ENCODE data around the gene DBI. TPM values are rescaled to one million over a fixed set of nuclear protein-coding genes. Genes with fewer than 3 reads are reported as not detected.
"Not testable (repeated sequence)": the region's sequence is repeated elsewhere in the genome, so short reads cannot be mapped to it uniquely, and the experiment has no call there.

Gene DBI
- total and polyA plus RNA-seq, 2 of the 13 experiments (the other 11 are each of a cell fraction or from before 2014, with no cell fraction given), result 330 to 659 TPM

- ATAC-seq; H3K79me2 ChIP-seq (ENCODE audit: insufficient read depth, low read length); POLR2A ChIA-PET; H3K9me3 ChIP-seq (ENCODE audit: low read length); in situ Hi-C loops (cut with HindIII; ENCODE audit: extremely low pct_ligation_motif_present, low pct_unique_long_range_greater_than_20kb); H3K27ac ChIP-seq (ENCODE audit: extremely low read length, insufficient read depth, low read length); H2AFZ ChIP-seq (ENCODE audit: low read length); CTCF ChIA-PET (ENCODE audit: low intra/inter-chr PET ratio, low total read pairs); H3K27me3 ChIP-seq (ENCODE audit: control insufficient read depth in 1 of 2, insufficient read depth in 2 of 2, low read length in 2 of 2); H3K4me3 ChIP-seq (replicated peaks in 1 of 3; ENCODE audit: insufficient read depth in 1 of 3, low read depth in 2 of 3, low read length in 3 of 3); DNase-seq (ENCODE audit: low spot score); intact Hi-C loops (cut with micrococcal nuclease; ENCODE audit: unreplicated experiment); H3K9ac ChIP-seq (ENCODE audit: insufficient read depth, low read depth, low read length); H3K4me2 ChIP-seq (ENCODE audit: low read depth, low read length); FAIRE-seq; TF ChIP-seq SOX6 (IDR thresholded peaks at IDR 0.05); SOX13 (IDR thresholded peaks at IDR 0.05); ATF7 (CRISPR knock-in tag; IDR thresholded peaks at IDR 0.05); FOXP1 (IDR thresholded peaks at IDR 0.05): not testable (repeated sequence)
- WGBS (ENCODE audit: low lambda C conversion rate), result 93% methylated on average over 5 of the region's 5 CpGs
- Histone ChIP-seq H4K20me1 (ENCODE audit: insufficient read depth, low read length) (peaks cover 11% of the 10 kb centered on the region; the same call in 1 of the 2 replicates), H3K4me1 (ENCODE audit: insufficient read depth, low read length) (peaks cover 45% of the 10 kb centered on the region), H3K36me3 (replicated peaks in 1 of 2; ENCODE audit: control insufficient read depth in 1 of 2, insufficient read depth in 2 of 2, low read length in 2 of 2) (peaks cover 29 to 42% of the 10 kb centered on the region in 2 experiments)
- TSS peak; percentile 1 for BruUV-seq (replicated peaks)
- TF ChIP-seq ISL2 (CRISPR knock-in tag; IDR thresholded peaks at IDR 0.05) (0 out of 2 replicates have a peak, but pooled peaks have one; percentile 40), RBFOX2 (IDR thresholded peaks at IDR 0.05; ENCODE audit: low read depth, low read length) (peak; percentile 42), HNF4A (CRISPR knock-in tag; IDR thresholded peaks at IDR 0.05) (peak; percentile 64), SOX6 (CRISPR knock-in tag; IDR thresholded peaks at IDR 0.05) (peak; percentile 85), SOX13 (CRISPR knock-in tag; conservative IDR thresholded peaks at IDR 0.05 in 1 of 2, IDR thresholded peaks at IDR 0.05 in 1 of 2) (peak in 1 of 2 experiments; percentile 84; a peak in 2 of 4 replicates), ATF7 (IDR thresholded peaks at IDR 0.05) (0 out of 2 replicates have a peak, but pooled peaks have one; percentile 7), SOX5 (CRISPR knock-in tag; IDR thresholded peaks at IDR 0.05; ENCODE audit: borderline replicate concordance) (peak; percentile 80), TCF7 (IDR thresholded peaks at IDR 0.05; ENCODE audit: low read depth) (peak; percentile 18; the same call in 1 of the 2 replicates), FOXP1 (CRISPR knock-in tag; IDR thresholded peaks at IDR 0.05) (peak; percentile 38; the same call in 1 of the 2 replicates), PAXIP1 (CRISPR knock-in tag; conservative IDR thresholded peaks at IDR 0.05) (peak; percentile 54), ZNF33A (CRISPR knock-in tag; IDR thresholded peaks at IDR 0.05; ENCODE audit: borderline replicate concordance) (peak; percentile 95; the same call in 1 of the 2 replicates)
- TF ChIP-seq, protein P1, sequence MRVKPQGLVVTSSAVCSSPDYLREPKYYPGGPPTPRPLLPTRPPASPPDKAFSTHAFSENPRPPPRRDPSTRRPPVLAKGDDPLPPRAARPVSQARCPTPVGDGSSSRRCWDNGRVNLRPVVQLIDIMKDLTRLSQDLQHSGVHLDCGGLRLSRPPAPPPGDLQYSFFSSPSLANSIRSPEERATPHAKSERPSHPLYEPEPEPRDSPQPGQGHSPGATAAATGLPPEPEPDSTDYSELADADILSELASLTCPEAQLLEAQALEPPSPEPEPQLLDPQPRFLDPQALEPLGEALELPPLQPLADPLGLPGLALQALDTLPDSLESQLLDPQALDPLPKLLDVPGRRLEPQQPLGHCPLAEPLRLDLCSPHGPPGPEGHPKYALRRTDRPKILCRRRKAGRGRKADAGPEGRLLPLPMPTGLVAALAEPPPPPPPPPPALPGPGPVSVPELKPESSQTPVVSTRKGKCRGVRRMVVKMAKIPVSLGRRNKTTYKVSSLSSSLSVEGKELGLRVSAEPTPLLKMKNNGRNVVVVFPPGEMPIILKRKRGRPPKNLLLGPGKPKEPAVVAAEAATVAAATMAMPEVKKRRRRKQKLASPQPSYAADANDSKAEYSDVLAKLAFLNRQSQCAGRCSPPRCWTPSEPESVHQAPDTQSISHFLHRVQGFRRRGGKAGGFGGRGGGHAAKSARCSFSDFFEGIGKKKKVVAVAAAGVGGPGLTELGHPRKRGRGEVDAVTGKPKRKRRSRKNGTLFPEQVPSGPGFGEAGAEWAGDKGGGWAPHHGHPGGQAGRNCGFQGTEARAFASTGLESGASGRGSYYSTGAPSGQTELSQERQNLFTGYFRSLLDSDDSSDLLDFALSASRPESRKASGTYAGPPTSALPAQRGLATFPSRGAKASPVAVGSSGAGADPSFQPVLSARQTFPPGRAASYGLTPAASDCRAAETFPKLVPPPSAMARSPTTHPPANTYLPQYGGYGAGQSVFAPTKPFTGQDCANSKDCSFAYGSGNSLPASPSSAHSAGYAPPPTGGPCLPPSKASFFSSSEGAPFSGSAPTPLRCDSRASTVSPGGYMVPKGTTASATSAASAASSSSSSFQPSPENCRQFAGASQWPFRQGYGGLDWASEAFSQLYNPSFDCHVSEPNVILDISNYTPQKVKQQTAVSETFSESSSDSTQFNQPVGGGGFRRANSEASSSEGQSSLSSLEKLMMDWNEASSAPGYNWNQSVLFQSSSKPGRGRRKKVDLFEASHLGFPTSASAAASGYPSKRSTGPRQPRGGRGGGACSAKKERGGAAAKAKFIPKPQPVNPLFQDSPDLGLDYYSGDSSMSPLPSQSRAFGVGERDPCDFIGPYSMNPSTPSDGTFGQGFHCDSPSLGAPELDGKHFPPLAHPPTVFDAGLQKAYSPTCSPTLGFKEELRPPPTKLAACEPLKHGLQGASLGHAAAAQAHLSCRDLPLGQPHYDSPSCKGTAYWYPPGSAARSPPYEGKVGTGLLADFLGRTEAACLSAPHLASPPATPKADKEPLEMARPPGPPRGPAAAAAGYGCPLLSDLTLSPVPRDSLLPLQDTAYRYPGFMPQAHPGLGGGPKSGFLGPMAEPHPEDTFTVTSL (CRISPR knock-in tag; IDR thresholded peaks at IDR 0.05; ENCODE audit: borderline replicate concordance), result 0 out of 2 replicates have a peak, but pooled peaks have one; percentile 19
Observed at GRCh38 chr2:119373907-119374745, 7.3 kb downstream of the DBI start.

Measured in HepG2 (cell line).